ENCODE data around the gene NXNL2. TPM values are rescaled to one million over a fixed set of nuclear protein-coding genes. Genes with fewer than 3 reads are reported as not detected.

The NXNL2 gene
- total RNA-seq, 4 donors from 2014 or later = 0.44 to 4.4 (median 1.1) TPM; not detected in 1

GRCh38 chr9:88555268-88555980 is 20.4 kb downstream of the NXNL2 start:
- no peak overlapping the region for H3K4me3 ChIP-seq (ENCODE audit: low read depth, poor library complexity, severe bottlenecking)
- WGBS, 2 donors = 87 to 89% methylated on average over 11 to 12 of the region's 12 CpGs
- TF ChIP-seq CTCF (IDR thresholded peaks at IDR 0.05) (no peak), POLR2A (IDR thresholded peaks at IDR 0.05) (no peak)
- no peak for DNase-seq (ENCODE audit: low spot score in 2 of 2)
- intact Hi-C loops (cut with DNase I; ENCODE audit: low total_unique reads) = no loop called here

GRCh38 chr9:88559661-88560060 is 24.7 kb downstream of the NXNL2 start:
- DNase-seq (ENCODE audit: low spot score in 2 of 2) = no peak
- intact Hi-C loops (cut with DNase I; ENCODE audit: low total_unique reads) = no loop called here
- no peak for TF ChIP-seq POLR2A (IDR thresholded peaks at IDR 0.05)
- TF ChIP-seq CTCF (IDR thresholded peaks at IDR 0.05) = no peak
- H3K4me3 ChIP-seq (ENCODE audit: low read depth, poor library complexity, severe bottlenecking) = no peak overlapping the region
- 78 to 86% methylated on average over 7 of the region's 7 CpGs for WGBS, 2 donors

- intact Hi-C loops (cut with DNase I; ENCODE audit: low total_unique reads) = no loop called here
- no peak overlapping the region for H3K4me3 ChIP-seq (ENCODE audit: low read depth, poor library complexity, severe bottlenecking)
- TF ChIP-seq CTCF (IDR thresholded peaks at IDR 0.05) (no peak), POLR2A (IDR thresholded peaks at IDR 0.05) (no peak)
- no peak for DNase-seq (ENCODE audit: low spot score in 2 of 2)
- WGBS, 2 donors = 74 to 84% methylated on average over 3 of the region's 3 CpGs
Observed at GRCh38 chr9:88567870-88568269, 32.9 kb downstream of the NXNL2 start.

GRCh38 chr9:88571419-88571818 is 36.4 kb downstream of the NXNL2 start:
- WGBS, 2 donors = 73 to 74% methylated on average over 5 of the region's 5 CpGs
- H3K4me3 ChIP-seq (ENCODE audit: low read depth, poor library complexity, severe bottlenecking) = no peak overlapping the region
- TF ChIP-seq POLR2A (IDR thresholded peaks at IDR 0.05) (no peak), CTCF (IDR thresholded peaks at IDR 0.05) (no peak)
- DNase-seq (ENCODE audit: low spot score in 2 of 2) = no peak
- intact Hi-C loops (cut with DNase I; ENCODE audit: low total_unique reads) = no loop called here

GRCh38 chr9:88572684-88573083 is 37.7 kb downstream of the NXNL2 start:
- 91 to 92% methylated on average over 7 of the region's 7 CpGs for WGBS, 2 donors
- H3K4me3 ChIP-seq (ENCODE audit: low read depth, poor library complexity, severe bottlenecking) = no peak overlapping the region
- TF ChIP-seq CTCF (IDR thresholded peaks at IDR 0.05) = no peak
- TF ChIP-seq POLR2A (IDR thresholded peaks at IDR 0.05) = no peak
- DNase-seq (ENCODE audit: low spot score in 2 of 2) = no peak
- intact Hi-C loops (cut with DNase I; ENCODE audit: low total_unique reads) = no loop called here

GRCh38 chr9:88574953-88575352 is 40.0 kb downstream of the NXNL2 start:
- no peak overlapping the region for H3K4me3 ChIP-seq (ENCODE audit: low read depth, poor library complexity, severe bottlenecking)
- no peak for DNase-seq (ENCODE audit: low spot score in 2 of 2)
- WGBS, 2 donors = 14 to 25% methylated on average over 7 of the region's 7 CpGs
- intact Hi-C loops (cut with DNase I; ENCODE audit: low total_unique reads) = no loop called here
- TF ChIP-seq POLR2A (IDR thresholded peaks at IDR 0.05) (no peak), CTCF (IDR thresholded peaks at IDR 0.05) (no peak)
